ENCODE measurements around the gene DOCK6.

DNA sequence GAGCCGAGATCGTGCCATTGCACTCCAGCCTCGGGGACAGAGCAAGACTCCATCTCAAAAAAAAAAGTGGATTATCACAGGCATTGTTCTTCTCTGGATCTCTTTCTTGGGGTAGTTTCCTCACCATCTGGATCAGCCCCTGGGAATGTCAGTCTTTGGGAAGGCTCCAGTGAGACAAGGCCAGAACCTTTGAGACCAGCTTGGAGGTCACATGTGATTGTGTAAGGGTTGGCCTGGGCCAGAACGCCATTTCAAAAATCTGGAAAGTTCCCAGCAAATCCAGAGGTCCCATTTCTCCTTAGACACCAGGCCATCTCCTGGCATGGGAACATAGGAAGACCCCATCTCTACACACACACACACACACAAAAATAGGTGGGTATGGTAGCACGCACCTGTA lies 37.2 kb downstream of the DOCK6 start:
- TF ChIP-seq PKNOX1 (IDR thresholded peaks at IDR 0.05) = no peak
- no peak for TF ChIP-seq SP1 (IDR thresholded peaks at IDR 0.05)
- no peak for TF ChIP-seq CTBP1 (IDR thresholded peaks at IDR 0.05; ENCODE audit: borderline replicate concordance)
- TF ChIP-seq ELF4 (IDR thresholded peaks at IDR 0.05) = no peak
- TF ChIP-seq ZNF384 (IDR thresholded peaks at IDR 0.05) = no peak

All from HEK293T (cell line).